NCI-H2196 treated with DMSO at 0.1 percent for 48 hours (cell line): ENCODE measurements around the gene POTEM.
"Not testable (repeated sequence)": the region's sequence is repeated elsewhere in the genome, so short reads cannot be mapped to it uniquely, and the experiment has no call there.

Experiments
- DNase-seq: peaks from one replicate; lab custom pipeline; 2025; ENCODE audit not compliant: unreplicated experiment; lab: John Stamatoyannopoulos, UW

The POTEM gene

DNA sequence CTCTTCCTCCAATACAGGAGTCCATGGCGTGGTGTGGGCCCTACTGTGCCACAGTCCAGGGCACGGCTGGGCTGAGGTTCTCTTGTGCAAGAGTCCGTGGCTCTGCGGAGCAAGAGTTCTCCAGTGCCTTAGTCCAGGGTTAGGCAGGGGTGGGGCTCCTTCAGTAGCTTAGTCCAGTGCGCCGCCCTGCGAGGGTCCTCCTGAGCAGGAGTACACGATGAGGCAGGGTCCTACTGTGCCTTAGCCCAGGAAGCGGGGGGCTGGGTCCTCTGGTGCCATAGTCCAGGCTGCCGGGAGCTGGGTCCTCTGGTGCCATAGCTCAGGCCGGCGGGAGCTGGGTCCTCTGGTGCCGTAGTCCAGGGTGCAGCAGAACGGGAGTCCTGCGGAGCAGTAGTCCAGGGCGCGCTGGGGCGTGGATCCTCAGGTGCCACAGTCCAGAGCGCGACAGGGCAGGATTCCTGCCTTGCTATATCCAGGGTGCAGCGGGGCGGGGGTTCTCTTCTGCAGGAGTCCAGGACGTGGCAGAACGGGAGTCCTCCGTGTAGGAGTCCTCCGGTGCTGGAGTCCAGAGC lies 69.7 kb downstream of the POTEM start:
- not testable (repeated sequence) for DNase-seq

DNA sequence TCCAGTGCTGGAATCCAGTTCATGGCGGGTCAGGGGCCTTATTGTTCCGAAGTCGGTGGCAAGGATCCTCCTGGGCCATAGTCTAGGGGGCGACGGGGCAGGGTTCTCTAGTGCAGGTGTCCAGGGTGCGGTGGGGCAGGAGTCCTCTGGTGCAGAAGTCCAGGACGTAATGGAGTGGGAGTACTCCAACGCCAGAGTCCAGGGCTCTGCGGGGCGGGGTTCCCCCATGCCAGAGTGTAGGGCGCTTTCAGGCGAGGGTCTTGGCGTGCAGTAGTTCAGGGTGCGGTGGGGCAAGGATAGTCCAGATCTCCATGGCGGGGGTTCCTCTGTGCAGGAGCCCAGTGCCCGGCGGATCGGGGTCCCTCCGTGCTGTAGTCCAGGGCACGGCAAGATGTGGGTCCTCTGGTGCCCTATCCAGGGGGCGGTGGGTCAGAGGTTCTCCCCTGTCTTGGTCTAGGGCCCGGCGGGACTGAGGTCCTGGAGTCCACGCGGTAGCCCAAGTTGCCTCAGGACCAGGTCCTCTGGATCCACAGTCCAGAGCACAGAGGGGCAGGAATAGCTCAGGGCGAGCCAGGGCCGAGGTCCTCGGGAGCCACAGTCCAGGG lies 70.9 kb downstream of the POTEM start:
- DNase-seq, result not testable (repeated sequence)

DNA sequence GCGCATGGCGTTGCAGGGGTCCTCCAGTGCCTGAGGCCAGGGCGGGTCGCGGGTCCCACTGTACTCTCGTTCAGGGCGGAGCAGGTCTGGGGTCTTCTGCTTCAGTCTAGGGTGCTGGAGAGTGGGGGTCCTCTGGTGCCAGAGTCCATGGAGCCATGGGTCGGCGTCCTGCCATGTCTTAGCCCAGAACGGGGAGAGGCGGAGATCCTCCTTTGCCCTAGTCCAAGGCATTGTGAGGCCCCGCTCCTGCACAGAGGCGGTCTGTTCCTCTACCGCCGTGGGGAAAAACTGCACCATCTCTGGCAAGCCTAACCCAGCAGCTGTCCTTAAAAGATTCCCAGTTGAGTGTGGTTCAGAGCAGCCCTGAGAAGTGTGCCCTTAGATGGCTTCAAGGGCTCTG lies 71.6 kb downstream of the POTEM start:
- not testable (repeated sequence) for DNase-seq

DNA sequence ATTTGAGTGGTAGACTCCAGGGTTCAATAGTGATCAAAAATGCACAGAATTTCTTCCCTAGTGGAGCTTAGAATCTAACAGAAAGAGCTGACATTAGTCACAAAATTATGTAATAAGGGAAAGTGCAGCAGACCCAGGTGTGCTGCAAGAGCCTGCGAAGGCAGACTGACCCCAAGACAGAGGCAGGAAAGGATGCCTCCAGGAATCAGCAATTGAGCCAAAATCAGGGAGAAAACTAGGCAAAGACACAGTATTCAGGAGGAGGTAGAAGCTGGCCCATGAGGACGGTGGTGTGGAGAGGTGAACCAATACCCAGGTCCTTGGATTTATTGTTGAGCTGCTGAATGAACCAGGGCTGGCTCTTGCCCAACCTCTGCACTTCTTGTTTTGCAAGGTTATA lies 76.2 kb downstream of the POTEM start:
- DNase-seq, result not testable (repeated sequence)
